ENCODE data around the gene SLC9A6. TPM values are rescaled to one million over a fixed set of nuclear protein-coding genes. Genes with fewer than 3 reads are reported as not detected.

Gene SLC9A6
- total RNA-seq, 2 donors from 2014 or later, result 23.9 to 26.3 TPM

DNA sequence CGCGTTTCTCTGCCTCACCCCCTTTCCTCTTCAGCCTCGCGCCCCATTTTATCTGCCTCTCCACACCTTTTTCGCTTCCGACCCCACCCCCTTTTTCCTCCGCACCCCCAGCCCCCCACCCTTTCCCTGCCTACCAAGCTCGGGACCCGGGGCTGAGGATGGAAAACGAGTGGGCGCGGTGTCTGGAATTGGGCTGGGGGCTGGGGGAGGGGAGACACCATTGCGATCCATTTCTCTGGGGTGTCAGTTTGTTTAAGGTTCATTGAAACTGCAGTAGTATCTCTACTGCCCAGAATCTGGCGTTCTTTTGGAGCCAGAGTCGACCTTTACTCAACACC is 707 bp downstream of the SLC9A6 start:
- H3K27ac Mint-ChIP-seq, result peak overlapping the region; percentile 89
- no peaks in the 10 kb centered on the region for H3K27me3 Mint-ChIP-seq
- DNase-seq (no peak), ATAC-seq (no peak)
- H3K4me1 Mint-ChIP-seq, result peaks cover 50% of the 10 kb centered on the region
- no peaks in the 10 kb centered on the region for H3K9me3 ChIP-seq (ENCODE audit: control insufficient read depth, low read length, poor library complexity, severe bottlenecking)
- H3K36me3 Mint-ChIP-seq (ENCODE audit: low read depth), result peaks cover 3% of the 10 kb centered on the region
- peak overlapping the region; percentile 93 for H3K4me3 Mint-ChIP-seq

DNA sequence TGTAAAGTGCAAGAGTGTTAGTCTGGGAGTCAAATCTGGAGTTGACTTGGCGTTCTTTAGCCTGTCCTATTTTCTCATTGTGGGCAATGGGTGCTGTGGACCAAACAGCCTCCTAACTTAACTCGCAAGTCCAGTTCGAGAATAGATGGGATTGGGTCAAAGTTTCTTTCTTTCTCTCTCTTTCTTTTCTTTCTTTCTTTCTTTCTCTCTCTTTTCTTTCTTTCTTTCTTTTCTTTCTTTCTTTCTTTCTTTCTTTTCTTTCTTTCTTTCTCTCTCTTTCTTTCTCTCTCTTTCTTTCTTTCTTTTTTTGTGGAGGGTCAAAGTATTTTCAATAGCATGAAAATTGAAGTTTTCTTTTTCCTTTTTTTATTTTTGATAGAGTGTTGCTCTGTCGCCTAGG is 3.0 kb downstream of the SLC9A6 start:
- no peaks in the 10 kb centered on the region for H3K27me3 Mint-ChIP-seq
- H3K4me3 Mint-ChIP-seq, result peak overlapping the region; percentile 82
- no peaks in the 10 kb centered on the region for H3K9me3 ChIP-seq (ENCODE audit: control insufficient read depth, low read length, poor library complexity, severe bottlenecking)
- peaks cover 8% of the 10 kb centered on the region for H3K36me3 Mint-ChIP-seq (ENCODE audit: low read depth)
- H3K4me1 Mint-ChIP-seq, result peaks cover 50% of the 10 kb centered on the region
- ATAC-seq, result no peak
- no peak for DNase-seq
- H3K27ac Mint-ChIP-seq, result no peak overlapping the region

DNA sequence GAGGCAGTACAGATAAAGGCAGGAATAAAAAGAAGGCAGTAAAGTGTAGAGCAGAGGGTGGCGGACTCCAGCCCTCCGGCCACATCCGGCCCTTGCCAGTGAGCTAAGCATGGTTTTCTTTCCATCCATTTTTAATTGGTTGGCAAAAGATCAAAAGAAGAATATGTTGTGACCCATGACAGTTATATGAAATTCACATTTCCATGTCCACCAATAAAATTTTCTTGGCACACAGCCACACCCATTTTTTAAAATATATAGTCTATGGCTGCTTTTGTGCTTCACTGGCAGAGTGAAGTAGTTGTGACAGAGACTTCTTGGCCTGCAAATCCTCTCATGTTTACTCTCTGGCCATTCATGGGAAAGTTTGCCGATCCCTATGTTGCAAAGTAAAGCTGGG is 29.8 kb downstream of the SLC9A6 start:
- no peaks in the 10 kb centered on the region for H3K9me3 ChIP-seq (ENCODE audit: control insufficient read depth, low read length, poor library complexity, severe bottlenecking)
- no peak overlapping the region for H3K4me3 Mint-ChIP-seq
- peaks cover 9% of the 10 kb centered on the region for H3K36me3 Mint-ChIP-seq (ENCODE audit: low read depth)
- no peak overlapping the region for H3K27ac Mint-ChIP-seq
- DNase-seq (no peak), ATAC-seq (no peak)
- H3K27me3 Mint-ChIP-seq, result no peaks in the 10 kb centered on the region
- peaks cover 2% of the 10 kb centered on the region for H3K4me1 Mint-ChIP-seq

DNA sequence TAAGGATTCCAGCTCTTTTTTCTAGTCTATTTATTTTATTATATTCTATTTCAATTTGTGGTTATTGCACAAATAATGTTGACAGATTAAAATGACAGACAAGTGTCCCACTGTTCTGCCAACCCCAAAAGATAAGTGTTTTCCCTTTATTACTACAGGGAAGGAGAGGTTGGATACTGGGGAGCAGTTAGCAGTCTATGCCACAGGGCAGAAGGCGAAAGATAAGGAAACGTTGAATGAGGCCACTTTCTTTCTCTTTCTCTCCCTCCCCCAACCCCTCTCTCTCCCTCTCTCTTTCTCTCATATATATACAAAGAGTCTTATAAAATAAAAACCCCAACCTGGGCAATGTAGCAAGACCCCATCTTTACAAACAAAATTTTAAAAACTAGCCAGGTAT is 31.6 kb downstream of the SLC9A6 start:
- H3K4me3 Mint-ChIP-seq, result no peak overlapping the region
- H3K27me3 Mint-ChIP-seq, result no peaks in the 10 kb centered on the region
- peaks cover 2% of the 10 kb centered on the region for H3K4me1 Mint-ChIP-seq
- no peak overlapping the region for H3K27ac Mint-ChIP-seq
- peaks cover 9% of the 10 kb centered on the region for H3K36me3 Mint-ChIP-seq (ENCODE audit: low read depth)
- no peak for DNase-seq
- H3K9me3 ChIP-seq (ENCODE audit: control insufficient read depth, low read length, poor library complexity, severe bottlenecking), result no peaks in the 10 kb centered on the region
- ATAC-seq, result no peak

DNA sequence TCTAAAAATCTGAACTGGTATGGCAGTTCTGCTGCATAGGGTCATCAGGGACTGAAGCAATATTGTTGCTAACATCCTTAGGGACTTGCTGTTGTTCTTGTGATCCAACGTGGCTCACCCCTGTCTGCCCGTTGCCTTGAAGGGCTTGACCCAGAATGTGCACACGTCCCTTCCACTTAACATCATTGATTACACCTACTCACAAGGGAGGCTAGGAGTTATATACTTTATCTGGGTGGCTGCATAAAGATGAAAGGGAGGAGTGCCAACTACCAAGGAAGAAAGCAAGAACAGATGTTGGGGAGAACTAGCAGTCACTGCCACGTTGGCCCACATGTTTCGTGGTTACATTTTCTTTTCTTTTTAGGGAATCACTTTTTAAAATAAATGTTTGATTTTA is 34.0 kb downstream of the SLC9A6 start:
- peaks cover 10% of the 10 kb centered on the region for H3K36me3 Mint-ChIP-seq (ENCODE audit: low read depth)
- H3K4me3 Mint-ChIP-seq, result no peak overlapping the region
- no peaks in the 10 kb centered on the region for H3K9me3 ChIP-seq (ENCODE audit: control insufficient read depth, low read length, poor library complexity, severe bottlenecking)
- DNase-seq, result no peak
- peaks cover 2% of the 10 kb centered on the region for H3K4me1 Mint-ChIP-seq
- no peaks in the 10 kb centered on the region for H3K27me3 Mint-ChIP-seq
- H3K27ac Mint-ChIP-seq, result no peak overlapping the region
- no peak for ATAC-seq

DNA sequence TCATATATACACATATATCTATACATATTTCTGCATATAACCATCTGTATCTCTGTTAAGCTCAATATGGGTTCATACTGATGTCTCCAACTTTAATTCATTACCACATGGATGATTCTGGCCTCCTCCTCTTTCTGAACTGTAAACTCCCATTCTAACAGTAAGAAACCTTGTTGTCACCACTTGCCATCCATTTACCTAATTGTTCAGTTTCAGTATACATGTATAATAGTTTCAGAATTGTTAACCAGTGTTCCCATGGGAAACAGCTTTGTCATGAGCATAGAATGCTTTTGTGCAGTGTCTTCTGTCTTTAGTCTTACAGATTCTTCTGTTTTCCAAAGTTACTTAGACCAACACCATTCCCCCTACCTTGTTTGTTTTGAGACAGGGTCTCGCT is 35.9 kb downstream of the SLC9A6 start:
- peaks cover 5% of the 10 kb centered on the region for H3K36me3 Mint-ChIP-seq (ENCODE audit: low read depth)
- H3K4me1 Mint-ChIP-seq, result no peaks in the 10 kb centered on the region
- ATAC-seq (no peak), DNase-seq (no peak)
- no peak overlapping the region for H3K4me3 Mint-ChIP-seq
- H3K27me3 Mint-ChIP-seq, result no peaks in the 10 kb centered on the region
- H3K9me3 ChIP-seq (ENCODE audit: control insufficient read depth, low read length, poor library complexity, severe bottlenecking), result no peaks in the 10 kb centered on the region
- H3K27ac Mint-ChIP-seq, result peak overlapping the region; percentile 41

DNA sequence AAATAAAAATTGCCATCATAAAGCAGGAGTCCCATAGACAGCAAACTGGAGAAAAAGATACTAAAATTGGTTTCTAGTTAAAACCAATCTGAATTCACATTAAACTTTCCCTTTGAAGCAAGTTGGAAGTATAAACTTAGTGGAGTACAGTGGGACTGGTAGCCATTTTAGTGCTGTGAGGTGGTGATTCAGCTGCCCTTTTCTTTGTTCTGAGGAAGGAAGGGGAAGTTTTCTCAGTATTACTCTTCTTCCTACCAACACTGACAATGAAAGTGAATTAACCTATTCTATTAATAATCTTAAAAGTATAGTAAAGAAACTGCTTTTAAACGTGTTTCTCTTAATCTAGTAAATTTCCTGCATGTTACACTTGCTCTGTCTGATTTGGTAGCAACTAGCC is 36.7 kb downstream of the SLC9A6 start:
- Mint-ChIP-seq H3K4me1 (no peaks in the 10 kb centered on the region), H3K27me3 (no peaks in the 10 kb centered on the region), H3K36me3 (ENCODE audit: low read depth) (peaks cover 5% of the 10 kb centered on the region), H3K4me3 (no peak overlapping the region), H3K27ac (no peak overlapping the region)
- no peak for DNase-seq
- H3K9me3 ChIP-seq (ENCODE audit: control insufficient read depth, low read length, poor library complexity, severe bottlenecking), result no peaks in the 10 kb centered on the region
- no peak for ATAC-seq

DNA sequence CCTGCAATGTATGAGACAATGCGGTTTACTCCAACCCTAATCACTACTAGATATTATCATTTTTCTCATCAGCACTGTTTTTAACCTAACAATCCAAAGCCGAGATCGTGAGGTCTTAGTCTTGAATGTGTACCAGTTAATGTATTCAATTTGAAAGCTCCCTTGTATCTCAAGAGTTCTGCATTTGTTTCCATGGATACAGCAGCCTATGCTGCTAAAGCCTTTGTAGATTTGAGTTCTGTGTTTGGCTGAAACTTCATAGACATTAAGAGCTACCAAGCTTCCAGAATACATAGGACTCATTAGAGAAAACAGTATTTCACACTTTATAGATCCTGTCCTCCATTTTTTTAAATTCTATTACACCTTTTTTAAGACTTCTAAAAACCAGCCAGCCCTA is 39.9 kb downstream of the SLC9A6 start:
- H3K9me3 ChIP-seq (ENCODE audit: control insufficient read depth, low read length, poor library complexity, severe bottlenecking), result no peaks in the 10 kb centered on the region
- ATAC-seq (no peak), DNase-seq (no peak)
- H3K27me3 Mint-ChIP-seq, result no peaks in the 10 kb centered on the region
- no peaks in the 10 kb centered on the region for H3K4me1 Mint-ChIP-seq
- peaks cover 3% of the 10 kb centered on the region for H3K36me3 Mint-ChIP-seq (ENCODE audit: low read depth)
- no peak overlapping the region for H3K4me3 Mint-ChIP-seq
- no peak overlapping the region for H3K27ac Mint-ChIP-seq

DNA sequence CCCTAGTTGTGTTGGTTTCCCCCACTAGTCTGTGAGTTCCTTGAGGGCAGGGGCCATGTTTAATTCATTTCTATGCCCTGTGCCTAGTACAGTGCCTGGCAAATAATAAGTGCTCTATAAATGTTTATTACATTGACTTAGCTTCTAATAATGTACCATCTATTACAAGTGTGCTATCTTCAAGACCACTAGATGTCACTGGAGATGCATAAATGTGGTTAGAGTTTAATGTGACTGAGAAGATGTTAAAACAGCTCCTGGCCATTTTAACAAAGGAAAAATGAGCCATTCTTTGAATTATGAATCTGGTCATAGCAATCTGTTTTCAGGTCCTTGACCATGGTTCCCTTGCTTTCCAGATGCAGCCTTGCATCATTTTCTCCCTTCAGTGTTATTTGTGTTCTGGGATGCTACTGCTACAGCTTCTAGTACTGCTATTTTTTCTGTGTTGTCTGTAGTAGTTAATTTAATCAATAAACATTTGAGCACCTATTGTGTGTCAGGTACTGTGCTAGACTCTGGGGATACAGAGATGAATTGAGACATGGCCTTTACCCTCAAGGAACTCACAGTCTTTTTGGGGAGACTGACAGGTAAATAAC is 43.2 kb downstream of the SLC9A6 start:
- no peaks in the 10 kb centered on the region for H3K9me3 ChIP-seq (ENCODE audit: control insufficient read depth, low read length, poor library complexity, severe bottlenecking)
- Mint-ChIP-seq H3K27me3 (no peaks in the 10 kb centered on the region), H3K36me3 (ENCODE audit: low read depth) (peaks cover 4% of the 10 kb centered on the region), H3K4me1 (no peaks in the 10 kb centered on the region), H3K27ac (peak overlapping the region; percentile 37), H3K4me3 (no peak overlapping the region)
- peak; percentile 69 for ATAC-seq
- no peak for DNase-seq

DNA sequence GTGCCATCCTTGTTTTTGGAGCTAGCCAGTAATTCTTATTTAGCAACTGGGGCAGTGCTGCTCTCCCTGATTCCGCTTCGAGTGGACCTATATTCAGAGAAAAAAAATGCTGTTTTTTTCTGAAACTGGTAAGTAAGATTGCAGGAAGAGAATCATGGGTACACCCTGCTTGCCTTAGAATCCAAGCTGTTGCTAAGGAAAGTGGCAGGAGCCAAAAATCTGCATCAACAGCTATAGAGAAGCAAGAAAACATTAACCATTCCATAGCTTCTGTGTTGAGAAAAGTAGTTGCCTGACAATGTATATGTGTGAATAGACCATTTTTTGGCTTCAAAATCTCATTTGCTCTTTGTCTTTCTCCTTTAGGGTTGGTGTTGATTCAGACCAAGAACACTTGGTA is 44.5 kb downstream of the SLC9A6 start:
- no peaks in the 10 kb centered on the region for H3K9me3 ChIP-seq (ENCODE audit: control insufficient read depth, low read length, poor library complexity, severe bottlenecking)
- no peak for DNase-seq
- Mint-ChIP-seq H3K4me3 (no peak overlapping the region), H3K36me3 (ENCODE audit: low read depth) (peaks cover 4% of the 10 kb centered on the region), H3K27me3 (no peaks in the 10 kb centered on the region), H3K4me1 (no peaks in the 10 kb centered on the region), H3K27ac (no peak overlapping the region)
- no peak for ATAC-seq

DNA sequence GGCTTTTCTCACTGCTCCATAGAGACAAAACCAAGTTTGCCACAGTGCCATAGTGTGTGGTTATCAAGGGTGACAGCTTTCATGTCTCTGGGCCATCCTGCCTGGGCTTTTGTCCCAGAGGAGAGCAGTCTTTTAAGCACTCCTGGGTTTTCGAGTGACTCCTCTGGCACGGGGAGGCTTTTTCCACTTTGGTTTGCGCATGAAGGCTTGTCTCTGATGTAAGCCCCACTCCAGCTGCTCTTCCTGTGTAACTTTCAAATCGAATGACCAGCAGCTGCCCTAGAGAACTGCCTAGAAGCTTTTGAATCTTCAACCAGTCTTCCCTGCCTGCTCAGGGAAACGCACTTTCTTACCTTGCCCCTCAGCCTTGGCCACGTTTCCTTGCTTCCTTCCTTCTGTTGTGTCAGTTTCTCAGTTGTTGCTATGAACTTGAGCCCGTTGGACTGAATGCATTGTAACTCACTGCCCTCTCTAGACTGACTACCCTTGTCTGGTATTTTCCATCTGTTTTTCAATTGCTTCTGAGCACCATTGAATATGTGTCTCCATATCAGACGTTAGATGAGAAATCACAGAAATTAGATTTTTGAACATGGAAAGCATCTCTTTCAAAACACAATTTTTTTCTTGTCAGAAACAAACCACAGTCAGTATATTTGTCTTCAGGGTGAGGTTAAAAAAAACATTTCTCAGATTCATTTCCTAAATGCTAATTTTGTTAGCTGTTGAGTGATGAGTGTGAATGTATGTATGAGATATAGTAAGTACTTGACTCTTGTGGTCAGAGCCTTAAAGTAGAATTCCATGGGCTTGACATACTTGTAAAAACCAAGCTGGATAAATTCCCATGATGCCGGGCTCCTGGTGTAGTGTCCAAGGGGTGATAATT is 45.3 kb downstream of the SLC9A6 start:
- H3K9me3 ChIP-seq (ENCODE audit: control insufficient read depth, low read length, poor library complexity, severe bottlenecking), result no peaks in the 10 kb centered on the region
- no peaks in the 10 kb centered on the region for H3K4me1 Mint-ChIP-seq
- H3K4me3 Mint-ChIP-seq, result no peak overlapping the region
- H3K27me3 Mint-ChIP-seq, result no peaks in the 10 kb centered on the region
- ATAC-seq, result no peak
- no peak overlapping the region for H3K27ac Mint-ChIP-seq
- no peak for DNase-seq
- H3K36me3 Mint-ChIP-seq (ENCODE audit: low read depth), result peaks cover 4% of the 10 kb centered on the region

DNA sequence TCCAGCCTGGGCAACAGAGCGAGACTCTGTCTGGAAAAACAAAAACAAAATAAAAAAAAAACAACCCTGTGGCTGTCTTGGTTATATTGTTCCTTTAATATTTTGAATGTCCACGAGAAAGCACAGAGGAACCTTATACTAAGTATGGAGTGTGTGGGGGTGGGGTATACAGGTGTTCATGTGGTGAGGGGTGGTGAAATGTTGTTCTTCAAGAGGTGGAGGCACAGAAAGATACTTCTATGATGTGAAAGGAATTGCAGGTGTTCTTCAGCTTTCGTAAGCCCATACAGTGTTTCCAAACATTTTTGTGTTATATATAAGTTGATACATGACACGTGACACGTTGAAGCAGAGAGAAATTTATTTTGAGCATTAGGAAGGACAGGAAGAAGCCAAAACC is 46.4 kb downstream of the SLC9A6 start:
- Mint-ChIP-seq H3K27me3 (no peaks in the 10 kb centered on the region), H3K4me1 (no peaks in the 10 kb centered on the region), H3K4me3 (no peak overlapping the region), H3K27ac (no peak overlapping the region), H3K36me3 (ENCODE audit: low read depth) (peaks cover 4% of the 10 kb centered on the region)
- no peaks in the 10 kb centered on the region for H3K9me3 ChIP-seq (ENCODE audit: control insufficient read depth, low read length, poor library complexity, severe bottlenecking)
- DNase-seq, result no peak
- ATAC-seq, result no peak

DNA sequence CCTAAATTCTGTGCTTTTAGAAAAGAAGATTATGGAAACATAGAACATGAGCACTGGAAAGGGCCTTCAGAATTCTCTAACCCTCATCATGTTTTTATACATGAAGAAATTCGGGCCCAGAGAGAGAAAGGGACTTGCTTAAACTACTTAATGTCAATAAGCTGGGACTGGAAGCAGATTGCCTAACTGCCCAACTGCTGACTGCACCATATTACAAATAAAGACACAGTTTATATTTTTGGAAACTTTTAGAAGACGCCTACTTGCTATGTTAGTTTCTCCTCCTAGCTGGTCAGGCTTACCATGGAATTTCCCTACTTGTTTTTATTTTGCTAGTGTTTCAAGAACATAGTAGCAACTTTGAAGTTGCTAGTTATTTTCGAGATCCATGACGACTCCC is 47.1 kb downstream of the SLC9A6 start:
- Mint-ChIP-seq H3K27ac (no peak overlapping the region), H3K4me3 (no peak overlapping the region), H3K36me3 (ENCODE audit: low read depth) (peaks cover 2% of the 10 kb centered on the region), H3K27me3 (no peaks in the 10 kb centered on the region), H3K4me1 (no peaks in the 10 kb centered on the region)
- ATAC-seq (no peak), DNase-seq (no peak)
- no peaks in the 10 kb centered on the region for H3K9me3 ChIP-seq (ENCODE audit: control insufficient read depth, low read length, poor library complexity, severe bottlenecking)

DNA sequence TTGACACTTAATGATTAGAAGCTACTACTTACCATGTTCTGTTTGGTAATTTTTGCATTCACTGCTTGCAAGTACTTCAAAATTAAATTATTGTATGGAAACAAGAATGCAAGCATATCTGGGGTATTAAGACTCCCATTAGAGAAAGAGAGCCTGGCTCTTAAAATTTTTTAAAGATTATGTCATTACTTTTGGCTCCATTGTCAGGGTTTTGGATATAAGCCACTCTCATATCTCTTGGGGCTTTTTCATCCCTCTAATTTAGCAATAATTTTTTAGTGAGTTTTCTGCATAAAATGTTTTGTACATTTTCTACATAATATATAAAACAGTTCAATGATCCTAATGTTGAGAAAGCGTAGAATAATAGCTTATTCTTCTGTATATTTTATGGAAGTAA is 49.4 kb downstream of the SLC9A6 start:
- Mint-ChIP-seq H3K36me3 (ENCODE audit: low read depth) (peaks cover 2% of the 10 kb centered on the region), H3K27ac (no peak overlapping the region), H3K4me3 (no peak overlapping the region), H3K4me1 (no peaks in the 10 kb centered on the region), H3K27me3 (no peaks in the 10 kb centered on the region)
- no peaks in the 10 kb centered on the region for H3K9me3 ChIP-seq (ENCODE audit: control insufficient read depth, low read length, poor library complexity, severe bottlenecking)
- DNase-seq (no peak), ATAC-seq (no peak)
